Activated CD8-positive, alpha-beta memory T cell treated with anti-CD3 and anti-CD28 coated beads for 1 hour (primary cell): ENCODE results near the gene ZNF610.
"Not testable (repeated sequence)": the region's sequence is repeated elsewhere in the genome, so short reads cannot be mapped to it uniquely, and the experiment has no call there.

Source experiments
- DNase-seq, 2 donors: peaks; one replicate each; pipeline ENCODE4 v3.0.0-alpha.2; 2020; ENCODE audit warnings: low read depth in 1 of 2; ENCODE audit errors: extremely low read depth in 1 of 2

Gene ZNF610

GRCh38 chr19:52336117-52336790 is at the start of gene ZNF610:
Gene ZNF610 (plus strand): TSS chr19:52336243. CDS start chr19:52349173, 12,930 bp downstream.
- peak; percentile 53 to 73 for DNase-seq

- DNase-seq = no peak
Observed at GRCh38 chr19:52286256-52286655, 49.8 kb upstream of the ZNF610 start.

- DNase-seq = no peak
Observed at GRCh38 chr19:52291781-52292180, 44.3 kb upstream of the ZNF610 start.

- not testable (repeated sequence) for DNase-seq
Observed at GRCh38 chr19:52292946-52293345, 43.1 kb upstream of the ZNF610 start.

- DNase-seq = no peak
Observed at GRCh38 chr19:52296400-52296772, 39.7 kb upstream of the ZNF610 start.

GRCh38 chr19:52296773-52297600 is 39.1 kb upstream of the ZNF610 start, which contains the start of gene ZNF480:
Gene ZNF480 (plus strand): TSS chr19:52297169. CDS start chr19:52300413, 3,244 bp downstream.
- peak; percentile 57 to 87 for DNase-seq

GRCh38 chr19:52297601-52298364 is 38.3 kb upstream of the ZNF610 start:
- no peak for DNase-seq

- DNase-seq = no peak
Observed at GRCh38 chr19:52307275-52307674, 28.8 kb upstream of the ZNF610 start.

- no peak for DNase-seq
Observed at GRCh38 chr19:52322429-52322828, 13.6 kb upstream of the ZNF610 start.

- DNase-seq = no peak
Observed at GRCh38 chr19:52331757-52332156, 4.3 kb upstream of the ZNF610 start.

GRCh38 chr19:52335768-52336116 is 301 bp upstream of the ZNF610 start:
- DNase-seq = no peak

GRCh38 chr19:52336791-52337381 is 843 bp downstream of the ZNF610 start:
- DNase-seq = no peak

- DNase-seq = not testable (repeated sequence)
Observed at GRCh38 chr19:52339022-52339421, 3.0 kb downstream of the ZNF610 start.

GRCh38 chr19:52343548-52343947 is 7.5 kb downstream of the ZNF610 start:
- DNase-seq = peak in 1 of 2 donors; percentile 11

- DNase-seq = no peak
Observed at GRCh38 chr19:52345162-52345561, 9.1 kb downstream of the ZNF610 start.

- DNase-seq = no peak
Observed at GRCh38 chr19:52351512-52351911, 15.5 kb downstream of the ZNF610 start.

GRCh38 chr19:52366414-52366824 is 30.4 kb downstream of the ZNF610 start:
- DNase-seq = no peak

GRCh38 chr19:52369559-52370340 is 33.7 kb downstream of the ZNF610 start, which contains the start of gene ZNF880:
Gene ZNF880 (plus strand): TSS chr19:52369923. CDS start chr19:52369966, 43 bp downstream.
- DNase-seq = peak; percentile 64 to 91

- DNase-seq = no peak
Observed at GRCh38 chr19:52370341-52370710, 34.3 kb downstream of the ZNF610 start.

GRCh38 chr19:52391135-52391534 is 55.1 kb downstream of the ZNF610 start:
- no peak for DNase-seq
